ENCODE measurements around the gene ENPP5. TPM values are rescaled to one million over a fixed set of nuclear protein-coding genes. Genes with fewer than 3 reads are reported as not detected.

The ENPP5 gene
- total and polyA plus RNA-seq, 11 donors: 1.7 to 8.8 (median 4.5) TPM

GRCh38 chr6:46184114-46184513 is 13.3 kb upstream of the ENPP5 start:
- ATAC-seq (no peak), DNase-seq (no peak)
- WGBS, 4 donors: 46 to 56% (median 51%) methylated on average over 4 of the region's 4 CpGs
- H3K36me3 ChIP-seq: no peaks in the 10 kb centered on the region
- no peak overlapping the region for H3K4me3 ChIP-seq
- TF ChIP-seq CTCF (IDR thresholded peaks at IDR 0.05): peak in 1 of 12 donors; percentile 10
- TF ChIP-seq POLR2A (IDR thresholded peaks at IDR 0.05): no peak
- H3K4me1 ChIP-seq: peaks cover 0 to 8% (median 4%) of the 10 kb centered on the region in 12 donors
- intact Hi-C loops (cut with DNase I): loop anchor here in 1 of 10 donors (10.0 kb wide), 1 partner anchor 909 kb away; no protein-coding TSS in a partner anchor
- no peaks in the 10 kb centered on the region for H3K9me3 ChIP-seq
- no peaks in the 10 kb centered on the region for H3K27me3 ChIP-seq
- no peak overlapping the region for H3K27ac ChIP-seq

- Histone ChIP-seq H3K9me3 (no peaks in the 10 kb centered on the region), H3K36me3 (no peaks in the 10 kb centered on the region), H3K27ac (no peak overlapping the region), H3K27me3 (peaks cover 0 to 2% (median 0%) of the 10 kb centered on the region in 9 donors), H3K4me1 (peaks cover 0 to 3% (median 0%) of the 10 kb centered on the region in 12 donors), H3K4me3 (no peak overlapping the region)
- TF ChIP-seq CTCF (IDR thresholded peaks at IDR 0.05) (no peak), POLR2A (IDR thresholded peaks at IDR 0.05) (no peak)
- no peak for DNase-seq
- whole genome bisulfite sequencing, 4 donors: 71 to 80% (median 73%) methylated on average over 3 of the region's 3 CpGs
- intact Hi-C loops (cut with DNase I): no loop called here
- no peak for ATAC-seq
Observed at GRCh38 chr6:46175976-46176375, 5.2 kb upstream of the ENPP5 start.

GRCh38 chr6:46175446-46175845 is 4.7 kb upstream of the ENPP5 start:
- no peak for ATAC-seq
- Histone ChIP-seq H3K27ac (no peak overlapping the region), H3K4me1 (peaks cover 0 to 9% (median 0%) of the 10 kb centered on the region in 12 donors), H3K9me3 (no peaks in the 10 kb centered on the region), H3K27me3 (peaks cover 0 to 8% (median 0%) of the 10 kb centered on the region in 9 donors), H3K4me3 (no peak overlapping the region), H3K36me3 (no peaks in the 10 kb centered on the region)
- intact Hi-C loops (cut with DNase I): no loop called here
- DNase-seq: no peak
- TF ChIP-seq POLR2A (IDR thresholded peaks at IDR 0.05) (no peak), CTCF (IDR thresholded peaks at IDR 0.05) (no peak)
- 90 to 96% (median 93%) methylated on average over 4 of the region's 4 CpGs for WGBS, 4 donors

- no peaks in the 10 kb centered on the region for H3K36me3 ChIP-seq
- 72 to 80% (median 79%) methylated on average over 3 of the region's 3 CpGs for WGBS, 4 donors
- peaks cover 0 to 9% (median 0%) of the 10 kb centered on the region in 9 donors for H3K27me3 ChIP-seq
- intact Hi-C loops (cut with DNase I): no loop called here
- ATAC-seq: no peak
- no peaks in the 10 kb centered on the region for H3K9me3 ChIP-seq
- DNase-seq: no peak
- no peak overlapping the region for H3K27ac ChIP-seq
- no peak for TF ChIP-seq POLR2A (IDR thresholded peaks at IDR 0.05)
- no peak for TF ChIP-seq CTCF (IDR thresholded peaks at IDR 0.05)
- H3K4me3 ChIP-seq: no peak overlapping the region
- peaks cover 0 to 14% (median 0%) of the 10 kb centered on the region in 12 donors for H3K4me1 ChIP-seq
Observed at GRCh38 chr6:46174904-46175303, 4.1 kb upstream of the ENPP5 start.
